Measurements from ENCODE around the gene GDI2. TPM values are rescaled to one million over a fixed set of nuclear protein-coding genes. Genes with fewer than 3 reads are reported as not detected.
"Not testable (repeated sequence)": the region's sequence is repeated elsewhere in the genome, so short reads cannot be mapped to it uniquely, and the experiment has no call there.

Gene GDI2
- total RNA-seq, 1 donor from 2014 or later: 254 TPM

DNA sequence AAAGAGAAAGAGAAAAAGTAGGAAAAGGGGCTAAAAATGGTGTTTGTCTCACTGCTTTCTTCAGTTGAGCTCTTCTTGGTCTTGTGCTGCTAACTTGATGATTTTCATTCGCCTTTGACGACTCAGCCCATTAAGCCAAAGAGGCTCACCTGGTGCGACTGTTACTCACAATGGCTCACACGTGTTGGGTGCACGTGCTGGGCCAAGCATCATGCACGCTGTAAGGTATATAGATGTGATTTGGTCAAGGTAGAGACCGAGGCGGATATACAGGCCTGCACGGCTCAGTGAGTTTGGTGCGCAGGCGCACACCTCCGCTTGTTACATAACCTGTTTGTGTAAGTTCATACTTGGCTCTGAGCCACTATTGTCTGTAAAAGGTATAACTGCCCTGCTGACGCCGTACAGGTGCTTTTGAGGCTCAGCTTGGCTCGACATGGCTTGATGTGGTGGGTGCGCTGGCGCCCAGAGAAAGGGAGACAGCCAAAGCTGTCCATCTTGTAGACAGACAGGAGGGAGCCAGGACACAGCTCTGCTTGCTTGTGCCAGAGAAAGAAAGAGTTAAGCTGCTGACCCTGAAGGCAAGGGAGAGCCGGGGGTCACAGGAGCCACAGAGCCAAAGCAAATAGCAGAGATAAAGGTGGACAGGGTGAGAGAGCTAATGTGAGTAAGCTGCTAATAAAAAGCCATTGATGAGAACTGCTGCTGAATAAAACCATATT is 42.9 kb upstream of the GDI2 start:
- Mint-ChIP-seq H3K27ac (ENCODE audit: unreplicated experiment) (no peak overlapping the region), H3K36me3 (ENCODE audit: low read depth) (no peaks in the 10 kb centered on the region), H3K9me3 (ENCODE audit: low read depth) (peaks cover under 1% of the 10 kb centered on the region), H3K27me3 (ENCODE audit: low read depth) (no peaks in the 10 kb centered on the region), H3K4me3 (ENCODE audit: unreplicated experiment) (no peak overlapping the region), H3K4me1 (ENCODE audit: low read depth) (peaks cover 5% of the 10 kb centered on the region)
- peak; percentile 36 for DNase-seq (ENCODE audit: low spot score)
- TF ChIP-seq, protein P1, sequence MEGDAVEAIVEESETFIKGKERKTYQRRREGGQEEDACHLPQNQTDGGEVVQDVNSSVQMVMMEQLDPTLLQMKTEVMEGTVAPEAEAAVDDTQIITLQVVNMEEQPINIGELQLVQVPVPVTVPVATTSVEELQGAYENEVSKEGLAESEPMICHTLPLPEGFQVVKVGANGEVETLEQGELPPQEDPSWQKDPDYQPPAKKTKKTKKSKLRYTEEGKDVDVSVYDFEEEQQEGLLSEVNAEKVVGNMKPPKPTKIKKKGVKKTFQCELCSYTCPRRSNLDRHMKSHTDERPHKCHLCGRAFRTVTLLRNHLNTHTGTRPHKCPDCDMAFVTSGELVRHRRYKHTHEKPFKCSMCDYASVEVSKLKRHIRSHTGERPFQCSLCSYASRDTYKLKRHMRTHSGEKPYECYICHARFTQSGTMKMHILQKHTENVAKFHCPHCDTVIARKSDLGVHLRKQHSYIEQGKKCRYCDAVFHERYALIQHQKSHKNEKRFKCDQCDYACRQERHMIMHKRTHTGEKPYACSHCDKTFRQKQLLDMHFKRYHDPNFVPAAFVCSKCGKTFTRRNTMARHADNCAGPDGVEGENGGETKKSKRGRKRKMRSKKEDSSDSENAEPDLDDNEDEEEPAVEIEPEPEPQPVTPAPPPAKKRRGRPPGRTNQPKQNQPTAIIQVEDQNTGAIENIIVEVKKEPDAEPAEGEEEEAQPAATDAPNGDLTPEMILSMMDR (IDR thresholded peaks at IDR 0.05): no peak

DNA sequence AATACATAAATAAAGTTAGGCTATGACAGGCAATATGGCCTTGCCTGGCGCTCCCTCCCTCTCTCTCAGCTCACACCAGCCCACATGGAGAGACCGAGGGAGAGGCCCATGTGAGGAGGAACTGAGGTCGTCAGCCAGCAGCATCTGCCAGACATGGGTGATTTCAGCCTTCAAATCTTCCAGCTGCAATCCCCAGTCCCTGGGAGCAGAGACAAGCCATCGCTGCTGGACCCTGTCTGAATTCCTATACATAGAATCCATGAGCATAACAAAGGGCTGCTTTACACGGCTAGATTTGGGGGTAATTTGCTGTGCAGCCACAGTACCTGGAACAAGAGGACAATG is 40.9 kb upstream of the GDI2 start:
- Mint-ChIP-seq H3K4me3 (ENCODE audit: unreplicated experiment) (no peak overlapping the region), H3K4me1 (ENCODE audit: low read depth) (no peaks in the 10 kb centered on the region), H3K27ac (ENCODE audit: unreplicated experiment) (no peak overlapping the region), H3K27me3 (ENCODE audit: low read depth) (no peaks in the 10 kb centered on the region), H3K9me3 (ENCODE audit: low read depth) (no peaks in the 10 kb centered on the region), H3K36me3 (ENCODE audit: low read depth) (no peaks in the 10 kb centered on the region)
- TF ChIP-seq, protein P1 (IDR thresholded peaks at IDR 0.05): no peak
- peak; percentile 36 for DNase-seq (ENCODE audit: low spot score)

DNA sequence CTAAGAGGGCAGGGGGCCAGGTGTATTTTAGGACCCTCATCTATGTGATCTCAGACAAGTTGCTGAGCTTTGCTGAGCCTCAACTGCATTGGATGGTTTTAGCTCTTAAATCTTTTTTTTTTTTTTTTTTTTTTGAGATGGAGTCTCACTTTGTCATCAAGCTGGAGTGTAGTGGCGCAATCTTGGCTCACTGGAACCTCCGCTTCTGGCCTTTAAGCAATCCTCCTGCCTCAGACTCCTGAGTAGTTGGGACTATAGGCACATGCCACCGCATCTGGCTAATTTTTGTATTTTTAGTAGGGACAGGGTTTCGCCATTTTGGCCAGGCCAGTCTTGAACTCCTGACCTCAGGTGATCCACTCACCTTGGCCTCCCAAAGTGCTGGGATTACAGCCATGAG is 33.4 kb upstream of the GDI2 start:
- H3K4me3 Mint-ChIP-seq (ENCODE audit: unreplicated experiment); DNase-seq (ENCODE audit: low spot score); H3K27me3 Mint-ChIP-seq (ENCODE audit: low read depth); H3K9me3 Mint-ChIP-seq (ENCODE audit: low read depth); H3K36me3 Mint-ChIP-seq (ENCODE audit: low read depth): not testable (repeated sequence)
- H3K4me1 Mint-ChIP-seq (ENCODE audit: low read depth): peaks cover 18% of the 10 kb centered on the region
- peak overlapping the region; percentile 12 for H3K27ac Mint-ChIP-seq (ENCODE audit: unreplicated experiment)

DNA sequence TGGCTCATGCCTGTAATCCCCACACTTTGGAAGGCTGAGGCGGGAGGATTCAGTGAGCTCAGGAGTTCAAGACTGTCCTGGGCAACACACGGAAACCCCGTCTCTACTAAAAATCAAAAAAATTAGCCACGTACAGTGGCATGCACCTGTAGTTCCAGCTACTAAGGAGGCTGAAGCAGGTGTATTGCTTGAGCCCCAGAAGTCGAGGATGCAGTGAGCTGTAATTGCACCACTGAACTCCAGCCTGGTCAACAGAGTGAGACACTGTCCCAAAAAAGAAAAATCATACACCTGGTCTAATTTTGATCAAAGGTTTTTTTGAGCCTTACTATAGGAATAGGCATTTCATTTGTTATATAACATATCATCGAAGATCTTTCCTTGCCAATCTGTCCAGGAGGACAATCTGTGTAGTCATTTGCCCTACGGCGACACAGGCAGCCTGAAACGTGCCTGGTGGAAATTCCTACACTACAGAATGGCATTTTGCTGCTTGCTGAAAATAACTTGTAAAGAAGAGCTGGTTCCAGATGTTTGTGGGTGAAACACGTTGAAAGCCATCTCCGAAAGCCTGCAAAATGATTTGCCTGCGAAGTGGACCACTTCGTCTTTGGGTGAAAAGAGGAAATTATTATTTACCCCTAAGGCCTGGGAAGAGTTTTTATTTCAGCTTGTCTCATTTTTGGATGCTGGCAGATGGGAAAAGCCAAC is 31.3 kb upstream of the GDI2 start:
- Mint-ChIP-seq H3K36me3 (ENCODE audit: low read depth) (no peaks in the 10 kb centered on the region), H3K27me3 (ENCODE audit: low read depth) (no peaks in the 10 kb centered on the region), H3K4me3 (ENCODE audit: unreplicated experiment) (peak overlapping the region; percentile 13), H3K27ac (ENCODE audit: unreplicated experiment) (peak overlapping the region; percentile 38), H3K4me1 (ENCODE audit: low read depth) (peaks cover 24% of the 10 kb centered on the region), H3K9me3 (ENCODE audit: low read depth) (no peaks in the 10 kb centered on the region)
- TF ChIP-seq, protein P1 (IDR thresholded peaks at IDR 0.05): no peak
- peak; percentile 26 for DNase-seq (ENCODE audit: low spot score)

DNA sequence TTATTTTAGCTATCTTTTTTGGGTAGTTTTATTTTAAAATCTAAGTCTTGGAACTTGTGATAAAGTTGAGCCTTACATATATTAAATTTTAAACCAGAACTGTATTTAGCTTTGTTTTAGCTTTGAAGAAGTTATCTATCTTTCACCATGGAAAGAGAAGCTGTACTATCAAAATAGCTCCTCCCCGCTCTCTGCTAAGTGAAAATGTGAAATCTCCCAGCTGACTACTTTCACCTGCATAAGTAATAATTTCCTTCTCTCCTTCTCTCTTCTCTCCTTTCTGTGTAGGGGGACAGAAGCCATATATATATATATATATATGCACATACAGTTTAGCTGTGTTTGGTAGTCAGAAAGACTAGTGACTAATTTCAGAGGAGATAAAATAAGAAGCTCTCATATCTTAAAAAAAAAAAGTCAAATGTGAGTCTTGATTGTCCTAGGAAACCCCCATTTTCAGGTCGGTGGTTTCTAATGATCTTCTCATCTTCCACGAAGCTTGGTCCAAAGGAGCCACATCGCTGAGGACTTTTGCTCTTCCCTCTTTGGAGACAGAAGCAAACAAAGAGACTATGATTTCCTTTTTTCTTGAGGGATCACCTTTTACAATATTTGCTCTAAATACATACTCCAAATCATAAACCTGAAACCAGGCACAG is 30.6 kb upstream of the GDI2 start:
- TF ChIP-seq, protein P1 (IDR thresholded peaks at IDR 0.05): no peak
- peaks cover 24% of the 10 kb centered on the region for H3K4me1 Mint-ChIP-seq (ENCODE audit: low read depth)
- H3K4me3 Mint-ChIP-seq (ENCODE audit: unreplicated experiment): no peak overlapping the region
- no peak overlapping the region for H3K27ac Mint-ChIP-seq (ENCODE audit: unreplicated experiment)
- no peaks in the 10 kb centered on the region for H3K9me3 Mint-ChIP-seq (ENCODE audit: low read depth)
- DNase-seq (ENCODE audit: low spot score): no peak
- H3K27me3 Mint-ChIP-seq (ENCODE audit: low read depth): no peaks in the 10 kb centered on the region
- H3K36me3 Mint-ChIP-seq (ENCODE audit: low read depth): no peaks in the 10 kb centered on the region
